ENCODE measurements around the gene C16orf78.

The C16orf78 gene

GRCh38 chr16:49342336-49343265, 31.0 kb upstream of the C16orf78 start:
- no peak for TF ChIP-seq CTCF (IDR thresholded peaks at IDR 0.05; ENCODE audit: low read length, missing control alignments)
- no peak for DNase-seq (ENCODE audit: low read depth)
- no peak overlapping the region for H3K4me3 ChIP-seq (replicated peaks; ENCODE audit: low read depth, low read length)

DNA sequence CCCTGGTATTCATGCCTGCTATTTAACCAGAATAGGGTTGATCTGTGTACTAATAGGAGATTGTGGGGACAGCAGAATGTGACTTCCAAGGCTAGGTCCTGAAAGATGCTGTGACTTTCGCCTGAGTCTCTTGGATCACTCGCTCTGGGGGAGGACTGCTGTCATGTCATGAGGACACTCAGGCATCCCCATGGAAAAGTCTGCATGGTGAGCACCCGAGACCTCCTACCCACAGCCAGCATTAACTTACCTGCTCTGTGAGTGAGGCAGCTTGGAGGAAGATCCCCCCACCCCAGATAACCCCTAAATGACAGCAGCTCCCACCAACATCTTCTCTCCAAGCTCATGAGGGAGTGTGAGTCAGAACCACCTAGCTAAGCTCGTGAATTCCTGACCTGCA, 30.3 kb upstream of the C16orf78 start:
- DNase-seq (ENCODE audit: low read depth), result no peak
- no peak for TF ChIP-seq CTCF (IDR thresholded peaks at IDR 0.05; ENCODE audit: low read length, missing control alignments)
- no peak overlapping the region for H3K4me3 ChIP-seq (replicated peaks; ENCODE audit: low read depth, low read length)

DNA sequence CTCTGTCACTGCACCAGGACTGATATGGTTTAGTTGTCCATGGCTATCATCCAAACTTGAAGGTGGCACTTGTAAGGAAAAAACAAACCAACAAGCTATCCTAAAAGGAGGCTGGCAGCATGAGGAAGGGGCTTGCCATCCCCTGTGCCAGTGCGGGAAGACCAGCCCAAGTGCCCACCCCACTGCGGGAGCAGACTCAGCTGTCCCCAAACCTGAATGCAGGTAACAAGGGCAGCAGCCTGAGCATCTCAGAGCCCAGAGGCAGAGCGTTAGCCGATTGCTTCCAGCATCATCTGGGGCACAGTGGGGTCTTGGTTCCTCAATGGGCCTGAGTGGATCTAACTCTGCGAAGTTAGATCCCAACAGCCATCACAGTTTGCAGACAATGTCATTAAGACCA, 29.2 kb upstream of the C16orf78 start:
- no peak overlapping the region for H3K4me3 ChIP-seq (replicated peaks; ENCODE audit: low read depth, low read length)
- TF ChIP-seq CTCF (IDR thresholded peaks at IDR 0.05; ENCODE audit: low read length, missing control alignments), result no peak
- no peak for DNase-seq (ENCODE audit: low read depth)

DNA sequence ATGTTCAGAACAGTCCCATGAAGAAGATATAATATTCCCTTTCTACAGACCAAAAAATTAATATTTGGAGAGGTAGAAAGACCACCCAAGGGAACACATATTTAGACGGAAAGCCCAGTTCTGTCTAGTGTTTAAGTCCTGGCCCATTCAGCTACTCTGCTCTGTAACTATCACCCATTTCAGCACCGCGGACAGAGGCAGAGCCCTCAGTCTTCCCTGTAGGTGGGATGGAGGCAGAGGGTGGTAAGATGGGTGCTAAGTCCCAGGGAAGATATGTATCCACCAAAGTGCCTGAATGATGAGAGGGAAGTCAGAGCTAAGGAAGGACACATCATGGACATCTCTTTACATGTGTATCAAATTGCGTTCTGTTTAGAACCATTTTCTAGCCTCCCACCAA, 27.8 kb upstream of the C16orf78 start:
- H3K4me3 ChIP-seq (replicated peaks; ENCODE audit: low read depth, low read length), result no peak overlapping the region
- DNase-seq (ENCODE audit: low read depth), result no peak
- TF ChIP-seq CTCF (IDR thresholded peaks at IDR 0.05; ENCODE audit: low read length, missing control alignments), result no peak

- TF ChIP-seq CTCF (IDR thresholded peaks at IDR 0.05; ENCODE audit: low read length, missing control alignments), result no peak
- H3K4me3 ChIP-seq (replicated peaks; ENCODE audit: low read depth, low read length), result no peak overlapping the region
- no peak for DNase-seq (ENCODE audit: low read depth)
Measured at GRCh38 chr16:49346459-49346858, 27.1 kb upstream of the C16orf78 start.

- H3K4me3 ChIP-seq (replicated peaks; ENCODE audit: low read depth, low read length), result no peak overlapping the region
- no peak for DNase-seq (ENCODE audit: low read depth)
- no peak for TF ChIP-seq CTCF (IDR thresholded peaks at IDR 0.05; ENCODE audit: low read length, missing control alignments)
Measured at GRCh38 chr16:49347476-49347875, 26.1 kb upstream of the C16orf78 start.
